GM10266 (cell line): ENCODE measurements around the gene PLCL1.

ENCODE experiments used
- DNase-seq: peaks from one replicate; pipeline ENCODE4 v3.0.0; 2012; ENCODE audit errors: extremely low spot score
- CTCF ChIP-seq: IDR thresholded peaks from 2 replicates; pipeline ENCODE4 v1.5.1; 2012; ENCODE audit warnings: mild to moderate bottlenecking, low read depth; ENCODE audit not compliant: control insufficient read depth, insufficient read depth; ENCODE audit errors: missing control alignments

The PLCL1 gene

GRCh38 chr2:197915548-197916265 lies 111.3 kb downstream of the PLCL1 start:
- no peak for DNase-seq
- no peak for TF ChIP-seq CTCF

GRCh38 chr2:197919487-197919886 lies 115.1 kb downstream of the PLCL1 start:
- no peak for TF ChIP-seq CTCF
- no peak for DNase-seq

- TF ChIP-seq CTCF, result no peak
Observed at GRCh38 chr2:197920088-197920487, 115.7 kb downstream of the PLCL1 start.

GRCh38 chr2:197920592-197921201 lies 116.3 kb downstream of the PLCL1 start:
- TF ChIP-seq CTCF, result no peak
- no peak for DNase-seq

More at GRCh38 chr2:197920088-197920487, 115.7 kb downstream of the PLCL1 start:
- no peak for DNase-seq

- no peak for DNase-seq
- TF ChIP-seq CTCF, result no peak
Observed at GRCh38 chr2:197924483-197924882, 120.1 kb downstream of the PLCL1 start.

- DNase-seq, result no peak
- TF ChIP-seq CTCF, result no peak
Observed at GRCh38 chr2:197925204-197925603, 120.8 kb downstream of the PLCL1 start.

- TF ChIP-seq CTCF, result no peak
- no peak for DNase-seq
Observed at GRCh38 chr2:197925976-197926375, 121.6 kb downstream of the PLCL1 start.
